Measurements from ENCODE around the gene CAND2. TPM values are rescaled to one million over a fixed set of nuclear protein-coding genes. Genes with fewer than 3 reads are reported as not detected.

CAND2 gene
- polyA plus RNA-seq, 1 of the 3 experiments (the other 2 are of a cell fraction), result 1.5 TPM

- Histone ChIP-seq H3K9ac (no peak overlapping the region), H4K20me1 (ENCODE audit: insufficient read depth) (no peaks in the 10 kb centered on the region), H3K27ac (ENCODE audit: low read depth in 2 of 2, low read length in 1 of 2) (no peak overlapping the region), H3F3A (replicated peaks; ENCODE audit: insufficient read depth) (peaks cover 9% of the 10 kb centered on the region), H3K9me3 (no peaks in the 10 kb centered on the region), H3K4me1 (ENCODE audit: control insufficient read depth in 1 of 2, insufficient read depth in 2 of 2, low read depth in 1 of 2, low read length in 1 of 2) (no peaks in the 10 kb centered on the region; a peak in 2 of 4 replicates), H3K27me3 (ENCODE audit: insufficient read depth) (no peaks in the 10 kb centered on the region), H3K36me3 (replicated peaks in 1 of 2; ENCODE audit: control insufficient read depth in 1 of 2, insufficient read depth in 2 of 2, low read length in 1 of 2) (no peaks in the 10 kb centered on the region), H3K4me2 (no peak overlapping the region), H3K9me2 (no peaks in the 10 kb centered on the region), H2AFZ (ENCODE audit: low read depth) (no peak overlapping the region), H3K79me2 (ENCODE audit: insufficient read depth) (no peaks in the 10 kb centered on the region), H3K4me3 (ENCODE audit: low read depth in 2 of 2, low read length in 1 of 2) (no peak overlapping the region)
- POLR2A ChIA-PET, result no interaction called here
- 88% methylated on average over 5 of the region's 5 CpGs for WGBS (ENCODE audit: low lambda C conversion rate)
- TF ChIP-seq, protein P1, sequence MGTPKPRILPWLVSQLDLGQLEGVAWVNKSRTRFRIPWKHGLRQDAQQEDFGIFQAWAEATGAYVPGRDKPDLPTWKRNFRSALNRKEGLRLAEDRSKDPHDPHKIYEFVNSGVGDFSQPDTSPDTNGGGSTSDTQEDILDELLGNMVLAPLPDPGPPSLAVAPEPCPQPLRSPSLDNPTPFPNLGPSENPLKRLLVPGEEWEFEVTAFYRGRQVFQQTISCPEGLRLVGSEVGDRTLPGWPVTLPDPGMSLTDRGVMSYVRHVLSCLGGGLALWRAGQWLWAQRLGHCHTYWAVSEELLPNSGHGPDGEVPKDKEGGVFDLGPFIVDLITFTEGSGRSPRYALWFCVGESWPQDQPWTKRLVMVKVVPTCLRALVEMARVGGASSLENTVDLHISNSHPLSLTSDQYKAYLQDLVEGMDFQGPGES (IDR thresholded peaks at IDR 0.05; ENCODE audit: low read depth, low read length), result no peak
- TF ChIP-seq JUND (IDR thresholded peaks at IDR 0.05) (no peak), NFIC (IDR thresholded peaks at IDR 0.05; ENCODE audit: borderline replicate concordance) (no peak), TEAD4 (IDR thresholded peaks at IDR 0.05; ENCODE audit: borderline replicate concordance, insufficient read depth) (no peak), TCF12 (IDR thresholded peaks at IDR 0.05) (no peak), SMC3 (IDR thresholded peaks at IDR 0.05; ENCODE audit: low read depth, low read length) (no peak), POLR2AphosphoS5 (IDR thresholded peaks at IDR 0.05; ENCODE audit: low read depth, low read length) (no peak), GATA2 (CRISPR knock-in tag; IDR thresholded peaks at IDR 0.05) (no peak), YY1 (IDR thresholded peaks at IDR 0.05; ENCODE audit: low read depth) (no peak), EP300 (IDR thresholded peaks at IDR 0.05; ENCODE audit: borderline replicate concordance in 1 of 2, low read depth in 1 of 2, low read length in 1 of 2) (no peak), FOXJ3 (CRISPR knock-in tag; IDR thresholded peaks at IDR 0.05) (no peak), ELF1 (IDR thresholded peaks at IDR 0.05) (no peak), NRF1 (IDR thresholded peaks at IDR 0.05; ENCODE audit: low read depth, low read length) (no peak), RXRA (IDR thresholded peaks at IDR 0.05; ENCODE audit: borderline replicate concordance, low read depth) (no peak)
- TF ChIP-seq, protein P2, sequence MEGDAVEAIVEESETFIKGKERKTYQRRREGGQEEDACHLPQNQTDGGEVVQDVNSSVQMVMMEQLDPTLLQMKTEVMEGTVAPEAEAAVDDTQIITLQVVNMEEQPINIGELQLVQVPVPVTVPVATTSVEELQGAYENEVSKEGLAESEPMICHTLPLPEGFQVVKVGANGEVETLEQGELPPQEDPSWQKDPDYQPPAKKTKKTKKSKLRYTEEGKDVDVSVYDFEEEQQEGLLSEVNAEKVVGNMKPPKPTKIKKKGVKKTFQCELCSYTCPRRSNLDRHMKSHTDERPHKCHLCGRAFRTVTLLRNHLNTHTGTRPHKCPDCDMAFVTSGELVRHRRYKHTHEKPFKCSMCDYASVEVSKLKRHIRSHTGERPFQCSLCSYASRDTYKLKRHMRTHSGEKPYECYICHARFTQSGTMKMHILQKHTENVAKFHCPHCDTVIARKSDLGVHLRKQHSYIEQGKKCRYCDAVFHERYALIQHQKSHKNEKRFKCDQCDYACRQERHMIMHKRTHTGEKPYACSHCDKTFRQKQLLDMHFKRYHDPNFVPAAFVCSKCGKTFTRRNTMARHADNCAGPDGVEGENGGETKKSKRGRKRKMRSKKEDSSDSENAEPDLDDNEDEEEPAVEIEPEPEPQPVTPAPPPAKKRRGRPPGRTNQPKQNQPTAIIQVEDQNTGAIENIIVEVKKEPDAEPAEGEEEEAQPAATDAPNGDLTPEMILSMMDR (IDR thresholded peaks at IDR 0.05), result no peak
- TF ChIP-seq, protein P3, sequence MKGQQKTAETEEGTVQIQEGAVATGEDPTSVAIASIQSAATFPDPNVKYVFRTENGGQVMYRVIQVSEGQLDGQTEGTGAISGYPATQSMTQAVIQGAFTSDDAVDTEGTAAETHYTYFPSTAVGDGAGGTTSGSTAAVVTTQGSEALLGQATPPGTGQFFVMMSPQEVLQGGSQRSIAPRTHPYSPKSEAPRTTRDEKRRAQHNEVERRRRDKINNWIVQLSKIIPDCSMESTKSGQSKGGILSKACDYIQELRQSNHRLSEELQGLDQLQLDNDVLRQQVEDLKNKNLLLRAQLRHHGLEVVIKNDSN (IDR thresholded peaks at IDR 0.05; ENCODE audit: borderline replicate concordance, low read depth), result no peak
- TF ChIP-seq, protein P4, sequence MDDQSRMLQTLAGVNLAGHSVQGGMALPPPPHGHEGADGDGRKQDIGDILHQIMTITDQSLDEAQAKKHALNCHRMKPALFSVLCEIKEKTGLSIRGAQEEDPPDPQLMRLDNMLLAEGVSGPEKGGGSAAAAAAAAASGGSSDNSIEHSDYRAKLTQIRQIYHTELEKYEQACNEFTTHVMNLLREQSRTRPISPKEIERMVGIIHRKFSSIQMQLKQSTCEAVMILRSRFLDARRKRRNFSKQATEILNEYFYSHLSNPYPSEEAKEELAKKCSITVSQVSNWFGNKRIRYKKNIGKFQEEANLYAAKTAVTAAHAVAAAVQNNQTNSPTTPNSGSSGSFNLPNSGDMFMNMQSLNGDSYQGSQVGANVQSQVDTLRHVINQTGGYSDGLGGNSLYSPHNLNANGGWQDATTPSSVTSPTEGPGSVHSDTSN (IDR thresholded peaks at IDR 0.05), result no peak
- TF ChIP-seq, protein P5, sequence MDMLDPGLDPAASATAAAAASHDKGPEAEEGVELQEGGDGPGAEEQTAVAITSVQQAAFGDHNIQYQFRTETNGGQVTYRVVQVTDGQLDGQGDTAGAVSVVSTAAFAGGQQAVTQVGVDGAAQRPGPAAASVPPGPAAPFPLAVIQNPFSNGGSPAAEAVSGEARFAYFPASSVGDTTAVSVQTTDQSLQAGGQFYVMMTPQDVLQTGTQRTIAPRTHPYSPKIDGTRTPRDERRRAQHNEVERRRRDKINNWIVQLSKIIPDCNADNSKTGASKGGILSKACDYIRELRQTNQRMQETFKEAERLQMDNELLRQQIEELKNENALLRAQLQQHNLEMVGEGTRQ (IDR thresholded peaks at IDR 0.05; ENCODE audit: borderline replicate concordance, low read depth, low read length), result no peak
- DNase-seq, result no peak
- CTCF ChIA-PET, result interaction anchor here (0.9 kb wide), 1 partner anchor 31 kb away, joined by 3 read pairs; no protein-coding TSS in a partner anchor
Observed at GRCh38 chr3:12751571-12751970, 44.9 kb upstream of the CAND2 start.
